SU-DHL-6 (cell line): ENCODE measurements around the gene PTPRG.

Experiments
- H2AFZ ChIP-seq: fragments of 200-600 bp; sonication (generic); 2 replicates; pipeline ENCODE4 v1.6.1; 2014; ENCODE audit warnings: low read depth, mild to moderate bottlenecking, moderate library complexity, mixed read lengths, antibody characterized with exemption, low read length; ENCODE audit not compliant: severe bottlenecking
- H3F3A ChIP-seq: fragments of 200-600 bp; shearing (Covaris generic); 2 replicates; pipeline ENCODE4 v1.6.0; 2016; ENCODE audit warnings: antibody characterized with exemption, mild to moderate bottlenecking; ENCODE audit not compliant: insufficient read depth
- H3K27ac ChIP-seq: fragments of 200-600 bp; sonication (generic); 2 replicates; pipeline ENCODE4 v1.5.1; 2016; ENCODE audit warnings: low read depth, mild to moderate bottlenecking, low read length, moderate library complexity, mixed read lengths
- H3K27me3 ChIP-seq: fragments of 200-600 bp; sonication (generic), shearing (Covaris generic); 2 replicates; pipeline ENCODE4 v1.6.0; 2014; ENCODE audit warnings: mild to moderate bottlenecking, low read length
- H3K36me3 ChIP-seq: fragments of 200-600 bp; sonication (generic); 2 replicates; pipeline ENCODE4 v1.6.1; 2014; ENCODE audit warnings: mild to moderate bottlenecking, low read length, mixed read lengths
- H3K4me2 ChIP-seq: fragments of 300-600, 200-600 bp; shearing (Covaris generic), sonication (generic); 2 replicates; pipeline ENCODE4 v1.6.0; 2014; ENCODE audit warnings: low read length, low read depth, mild to moderate bottlenecking; ENCODE audit not compliant: poor library complexity, severe bottlenecking
- H3K4me3 ChIP-seq: fragments of 200-600 bp; sonication (generic); 2 replicates; pipeline ENCODE4 v1.5.1; 2014; ENCODE audit warnings: antibody characterized with exemption, low read length, mild to moderate bottlenecking, mixed read lengths; ENCODE audit not compliant: insufficient read depth, poor library complexity, severe bottlenecking
- H3K79me2 ChIP-seq: fragments of 200-600 bp; sonication (generic); 2 replicates; pipeline ENCODE4 v1.6.1; 2014; ENCODE audit warnings: mild to moderate bottlenecking, low read length, moderate library complexity; ENCODE audit not compliant: insufficient read depth
- H3K9ac ChIP-seq: fragments of 200-600 bp; sonication (generic); 2 replicates; pipeline ENCODE4 v1.7.0; 2014; ENCODE audit warnings: mild to moderate bottlenecking, low read length
- H3K9me2 ChIP-seq: fragments of 200-600 bp; sonication (generic); replicated peaks from 2 replicates; pipeline ENCODE4 v1.6.1; 2014; ENCODE audit warnings: low read length; ENCODE audit not compliant: insufficient read depth
- H3K9me3 ChIP-seq: fragments of 200-600 bp; sonication (generic); 2 replicates; pipeline ENCODE4 v1.6.1; 2014; ENCODE audit warnings: low read length, mixed read lengths; ENCODE audit not compliant: insufficient read depth
- H4K20me1 ChIP-seq: fragments of 200-600 bp; sonication (generic); 2 replicates; pipeline ENCODE4 v1.6.1; 2014; ENCODE audit warnings: low read depth, mild to moderate bottlenecking, antibody characterized with exemption, low read length, moderate library complexity, mixed read lengths
- EZH2phosphoT487 ChIP-seq: fragments of 200-600 bp; sonication (generic), shearing (Covaris generic); conservative IDR thresholded peaks from 2 replicates; pipeline ENCODE4 v1.6.1; 2018; ENCODE audit warnings: mild to moderate bottlenecking, antibody characterized with exemption, low read length, moderate library complexity, mixed read lengths
- TF ChIP-seq, protein P1 (sequence below): fragments of 200-600 bp; sonication (generic); IDR thresholded peaks from one replicate; pipeline ENCODE4 v1.5.1; 2017; ENCODE audit warnings: antibody characterized with exemption, mild to moderate bottlenecking, low read length, moderate library complexity; ENCODE audit not compliant: insufficient read depth, poor library complexity, severe bottlenecking

The PTPRG gene

DNA sequence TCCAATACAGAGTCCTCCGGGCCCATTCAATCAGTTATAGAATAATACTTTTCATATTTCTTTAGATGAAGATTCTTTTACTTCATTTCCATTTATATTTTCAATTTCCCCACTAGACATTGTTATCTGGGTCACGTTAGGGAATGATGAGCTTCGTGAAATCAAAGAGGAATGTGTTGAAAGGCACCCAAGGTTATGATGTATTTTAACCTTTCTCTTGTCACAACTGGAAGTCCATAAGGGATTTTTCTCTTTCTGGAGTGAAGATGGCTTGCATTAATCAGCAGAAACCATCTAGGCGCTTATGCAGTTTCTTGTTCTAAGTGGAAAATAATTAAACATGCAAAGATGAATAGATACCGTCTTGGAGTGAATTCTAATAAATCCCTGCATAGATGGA is 631.5 kb downstream of the PTPRG start:
- no peak overlapping the region for H3K4me2 ChIP-seq
- TF ChIP-seq, protein P1, sequence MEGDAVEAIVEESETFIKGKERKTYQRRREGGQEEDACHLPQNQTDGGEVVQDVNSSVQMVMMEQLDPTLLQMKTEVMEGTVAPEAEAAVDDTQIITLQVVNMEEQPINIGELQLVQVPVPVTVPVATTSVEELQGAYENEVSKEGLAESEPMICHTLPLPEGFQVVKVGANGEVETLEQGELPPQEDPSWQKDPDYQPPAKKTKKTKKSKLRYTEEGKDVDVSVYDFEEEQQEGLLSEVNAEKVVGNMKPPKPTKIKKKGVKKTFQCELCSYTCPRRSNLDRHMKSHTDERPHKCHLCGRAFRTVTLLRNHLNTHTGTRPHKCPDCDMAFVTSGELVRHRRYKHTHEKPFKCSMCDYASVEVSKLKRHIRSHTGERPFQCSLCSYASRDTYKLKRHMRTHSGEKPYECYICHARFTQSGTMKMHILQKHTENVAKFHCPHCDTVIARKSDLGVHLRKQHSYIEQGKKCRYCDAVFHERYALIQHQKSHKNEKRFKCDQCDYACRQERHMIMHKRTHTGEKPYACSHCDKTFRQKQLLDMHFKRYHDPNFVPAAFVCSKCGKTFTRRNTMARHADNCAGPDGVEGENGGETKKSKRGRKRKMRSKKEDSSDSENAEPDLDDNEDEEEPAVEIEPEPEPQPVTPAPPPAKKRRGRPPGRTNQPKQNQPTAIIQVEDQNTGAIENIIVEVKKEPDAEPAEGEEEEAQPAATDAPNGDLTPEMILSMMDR, result no peak
- no peak for TF ChIP-seq EZH2phosphoT487

DNA sequence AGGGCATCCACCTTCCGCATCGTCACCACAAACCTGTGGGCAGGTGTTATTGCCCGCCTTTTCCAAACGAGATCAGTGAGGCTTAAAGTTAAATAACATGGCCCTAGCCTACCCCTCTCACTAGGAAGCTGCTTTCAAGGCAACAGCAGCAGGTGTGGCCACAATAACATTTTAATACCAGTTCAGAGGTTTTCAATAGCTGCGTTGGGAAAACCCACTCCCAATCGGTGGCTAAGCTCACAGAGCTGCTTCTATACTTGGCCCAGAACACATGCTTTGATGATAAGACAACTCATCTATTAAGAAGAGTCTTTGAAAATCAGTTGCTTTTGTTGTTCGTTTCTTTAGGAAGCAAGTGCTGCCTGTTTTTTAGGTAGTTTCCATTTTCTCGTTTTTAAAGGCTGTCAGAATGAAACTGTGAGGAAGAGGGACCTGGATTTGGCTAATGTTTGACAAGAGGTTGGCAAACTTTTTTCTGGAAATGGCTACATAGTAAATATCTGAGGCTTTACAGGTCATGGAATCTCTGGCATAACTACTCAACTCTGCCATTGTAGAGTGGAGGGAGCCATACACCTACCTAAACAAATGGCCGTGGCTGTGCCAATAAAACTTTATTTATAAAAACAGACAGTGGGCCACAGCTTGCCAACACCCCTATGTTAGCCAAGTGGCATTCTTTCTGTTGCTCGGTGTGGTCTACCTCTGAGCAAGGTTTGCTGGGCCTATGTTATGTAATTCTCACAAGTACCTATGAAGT is 632.4 kb downstream of the PTPRG start:
- Histone ChIP-seq H2AFZ (no peak overlapping the region), H4K20me1 (no peaks in the 10 kb centered on the region), H3F3A (no peaks in the 10 kb centered on the region), H3K27me3 (no peaks in the 10 kb centered on the region), H3K4me3 (no peak overlapping the region), H3K9me2 (no peaks in the 10 kb centered on the region), H3K4me2 (no peak overlapping the region), H3K9ac (no peak overlapping the region), H3K79me2 (no peaks in the 10 kb centered on the region), H3K27ac (no peak overlapping the region), H3K36me3 (no peaks in the 10 kb centered on the region), H3K9me3 (no peaks in the 10 kb centered on the region)
- TF ChIP-seq EZH2phosphoT487, result no peak
- TF ChIP-seq, protein P1, result no peak

More for the DNA sequence above, 631.5 kb downstream of the PTPRG start:
- no peaks in the 10 kb centered on the region for H4K20me1 ChIP-seq
- no peaks in the 10 kb centered on the region for H3K9me2 ChIP-seq
- no peak overlapping the region for H3K27ac ChIP-seq
- no peak overlapping the region for H2AFZ ChIP-seq
- H3K27me3 ChIP-seq, result no peaks in the 10 kb centered on the region
- no peaks in the 10 kb centered on the region for H3K9me3 ChIP-seq
- no peaks in the 10 kb centered on the region for H3F3A ChIP-seq
- H3K9ac ChIP-seq, result no peak overlapping the region
- no peak overlapping the region for H3K4me3 ChIP-seq
- H3K79me2 ChIP-seq, result no peaks in the 10 kb centered on the region
- H3K36me3 ChIP-seq, result no peaks in the 10 kb centered on the region

DNA sequence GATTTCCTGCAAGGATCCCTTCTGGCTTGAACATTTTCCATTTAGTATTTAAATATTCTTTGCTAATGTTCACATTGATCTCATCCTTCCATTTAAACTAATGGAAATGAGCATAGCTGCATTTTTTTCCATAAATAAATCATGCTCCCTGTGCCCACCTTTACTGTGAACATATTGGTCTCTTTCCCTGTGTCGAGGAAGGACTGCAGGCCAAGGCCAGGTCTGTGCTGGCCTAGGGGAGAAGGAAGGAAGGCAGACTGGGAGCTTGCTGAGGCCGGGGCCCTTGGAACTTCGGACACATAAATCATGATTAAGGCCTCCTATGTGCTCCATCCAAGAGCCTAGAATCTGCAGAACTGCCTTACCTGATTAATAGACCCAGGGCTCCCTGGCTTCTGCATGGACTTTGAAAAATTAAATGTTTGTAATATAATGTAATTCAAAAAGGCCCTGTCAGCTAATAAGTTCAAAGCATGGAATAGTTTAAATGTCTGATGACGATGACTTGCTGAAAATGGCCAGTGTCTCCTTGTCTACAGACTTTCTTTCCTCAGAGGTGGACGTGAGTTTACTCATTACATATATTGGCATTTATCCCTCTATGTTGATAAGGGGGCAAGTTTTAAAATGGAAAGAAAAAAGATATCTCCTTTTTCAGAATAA is 636.1 kb downstream of the PTPRG start:
- H3K27me3 ChIP-seq, result no peaks in the 10 kb centered on the region
- H3K4me3 ChIP-seq, result no peak overlapping the region
- H2AFZ ChIP-seq, result no peak overlapping the region
- H4K20me1 ChIP-seq, result no peaks in the 10 kb centered on the region
- no peak overlapping the region for H3K9ac ChIP-seq
- H3K9me2 ChIP-seq, result no peaks in the 10 kb centered on the region
- H3F3A ChIP-seq, result no peaks in the 10 kb centered on the region
- H3K79me2 ChIP-seq, result no peaks in the 10 kb centered on the region
- H3K9me3 ChIP-seq, result no peaks in the 10 kb centered on the region
- H3K4me2 ChIP-seq, result no peak overlapping the region
- H3K36me3 ChIP-seq, result no peaks in the 10 kb centered on the region
- TF ChIP-seq, protein P1, result no peak
- no peak for TF ChIP-seq EZH2phosphoT487
- no peak overlapping the region for H3K27ac ChIP-seq
